T-helper 2 cell treated with Interferon-gamma antibody and Interleukin-4, amounts not matched to agents 100 ng/mL and 5 ng/mL, for 36 hours (primary cell): Measurements from ENCODE around the gene SHOC2. TPM values are rescaled to one million over a fixed set of nuclear protein-coding genes. Genes with fewer than 3 reads are reported as not detected.

Source experiments
- intact Hi-C: fragments of 100-400 bp; cut with micrococcal nuclease; formaldehyde crosslinking; loops from one replicate; pipeline ENCODE4 v1.15.1; 2023
- total RNA-seq: library from RNA; stranded (reverse); gene quantifications from 2 replicates; pipeline ENCODE4 v1.2.3, GENCODE V29; 2022

Gene SHOC2
- total RNA-seq, 1 donor from 2014 or later: 43.9 TPM

DNA sequence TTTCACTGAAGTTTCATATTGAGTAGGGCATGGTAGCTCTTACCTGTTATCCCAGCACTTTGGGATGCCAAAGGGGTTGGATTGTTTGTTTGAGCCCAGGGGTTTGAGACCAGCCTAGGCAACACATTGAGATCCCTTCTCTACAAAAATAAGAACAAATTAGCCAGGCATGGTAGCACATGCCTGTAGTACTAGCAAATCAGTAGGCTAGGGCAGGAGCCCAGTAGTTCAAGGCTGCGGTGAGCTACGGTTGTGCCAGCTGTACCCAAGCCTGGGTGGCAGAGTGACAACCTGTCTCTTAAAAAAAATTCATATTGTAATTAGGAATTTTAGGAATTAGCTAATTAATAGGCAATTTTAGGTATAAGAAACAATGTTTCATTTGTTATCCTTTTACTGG is 18.4 kb upstream of the SHOC2 start:
- intact Hi-C loops: no loop called here

DNA sequence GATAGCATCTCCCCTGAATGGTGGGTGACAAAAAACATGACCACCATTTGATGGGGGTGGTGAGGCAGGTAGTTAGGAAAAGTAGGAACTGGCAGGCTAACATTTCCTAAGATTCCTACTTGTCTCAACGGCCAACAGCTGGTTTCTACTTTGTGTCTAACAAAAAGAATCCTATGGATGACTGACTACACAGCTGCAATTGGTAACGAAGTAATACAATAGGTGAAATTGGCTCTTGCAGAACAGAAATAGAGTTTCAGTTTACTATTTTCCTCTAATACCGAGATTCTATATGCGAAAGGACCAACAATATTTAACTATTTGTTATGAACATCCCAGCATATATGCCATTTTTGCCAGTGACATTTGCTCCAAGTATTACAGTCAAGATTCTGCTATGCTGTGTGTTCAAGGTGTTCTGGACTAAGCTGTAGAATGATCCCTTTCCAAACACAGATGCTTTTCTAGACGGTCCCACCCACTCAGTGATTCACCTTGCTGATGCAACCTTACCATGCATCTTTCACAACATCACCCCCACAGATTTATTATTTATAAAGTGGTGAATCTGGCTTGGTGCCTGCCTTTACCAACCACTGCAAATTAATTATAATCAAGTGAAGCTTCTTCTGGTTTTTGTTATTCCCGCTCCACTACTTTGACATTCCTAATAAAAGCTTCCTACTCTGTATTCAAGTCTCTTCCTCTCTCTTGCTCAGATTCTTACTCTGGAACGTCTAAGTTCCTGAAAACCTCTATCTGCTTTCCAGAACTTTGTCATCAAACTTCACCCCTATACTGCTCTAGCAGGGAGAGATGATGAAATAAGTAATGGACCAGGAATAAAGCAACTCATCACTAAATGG is 17.2 kb upstream of the SHOC2 start:
- intact Hi-C loops: loop anchor here (2.0 kb wide), 1 partner anchor 17 kb away; the partner anchor contains the start of genes BBIP1 and SHOC2

DNA sequence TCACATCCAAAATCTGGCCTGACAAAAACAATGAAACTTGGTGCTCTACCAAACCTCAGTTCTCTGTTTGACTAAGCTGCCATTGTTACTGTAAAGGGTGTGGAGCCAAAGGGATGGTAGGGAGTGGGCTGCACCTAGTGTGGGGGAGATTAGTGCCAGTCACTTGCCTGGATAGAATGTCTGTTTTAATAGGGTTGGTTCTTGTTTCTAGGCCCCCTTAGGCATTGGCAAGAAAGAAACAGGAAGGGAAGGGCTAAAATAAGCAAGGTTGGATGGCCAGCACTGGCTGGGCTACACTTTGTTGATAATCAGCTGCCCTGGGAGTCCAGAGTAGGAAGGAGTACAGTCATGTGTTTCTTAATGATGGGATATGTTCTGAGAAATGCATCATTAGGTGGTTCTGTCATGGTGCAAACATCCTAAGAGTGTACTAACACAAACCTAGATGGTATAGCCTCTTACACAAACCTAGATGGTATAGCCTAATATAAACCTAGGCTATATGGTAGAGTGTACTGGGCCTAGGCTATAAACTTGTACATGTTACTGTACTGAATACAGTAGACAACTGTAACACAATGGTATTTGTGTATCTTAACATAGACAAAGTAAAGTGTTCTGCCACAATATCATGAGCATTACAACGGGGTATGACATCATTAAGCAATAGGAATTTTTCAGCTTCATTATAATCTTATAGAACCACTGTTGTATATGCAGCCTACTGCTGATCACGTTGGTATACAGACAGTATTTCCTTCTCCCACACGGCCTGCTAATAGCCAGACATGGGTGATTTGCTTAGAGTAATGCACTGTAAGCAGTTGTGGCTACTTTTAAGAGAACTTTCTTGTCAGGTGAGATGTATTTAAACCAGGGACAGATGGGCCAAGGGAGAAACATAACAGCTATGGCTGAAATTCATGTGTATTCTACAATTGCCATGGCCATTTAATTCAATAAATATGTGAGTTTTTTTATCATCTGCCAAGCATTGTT is 15.8 kb upstream of the SHOC2 start:
- intact Hi-C loops: loop anchor here (2.0 kb wide), 1 partner anchor 15 kb away; the partner anchor contains the start of genes BBIP1 and SHOC2

DNA sequence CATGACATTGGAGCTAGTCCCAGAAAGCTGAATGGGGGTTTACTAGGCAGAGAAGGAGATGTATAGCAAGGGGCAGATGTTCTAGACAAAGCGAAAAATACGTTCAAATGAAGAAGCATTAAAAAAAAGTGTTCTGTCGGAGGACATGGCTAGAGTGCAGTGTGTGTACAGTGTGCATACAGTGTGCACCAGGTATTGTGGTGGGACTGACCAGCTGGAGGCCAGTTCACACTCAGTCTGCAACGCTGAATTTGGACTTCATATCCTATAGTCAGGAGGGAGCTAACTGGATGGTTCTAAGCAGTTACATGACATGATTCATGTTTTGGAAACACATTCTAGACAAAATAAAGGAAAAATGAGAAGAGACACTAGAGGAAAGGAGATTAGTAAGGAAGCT is 9.3 kb upstream of the SHOC2 start:
- intact Hi-C loops: no loop called here

DNA sequence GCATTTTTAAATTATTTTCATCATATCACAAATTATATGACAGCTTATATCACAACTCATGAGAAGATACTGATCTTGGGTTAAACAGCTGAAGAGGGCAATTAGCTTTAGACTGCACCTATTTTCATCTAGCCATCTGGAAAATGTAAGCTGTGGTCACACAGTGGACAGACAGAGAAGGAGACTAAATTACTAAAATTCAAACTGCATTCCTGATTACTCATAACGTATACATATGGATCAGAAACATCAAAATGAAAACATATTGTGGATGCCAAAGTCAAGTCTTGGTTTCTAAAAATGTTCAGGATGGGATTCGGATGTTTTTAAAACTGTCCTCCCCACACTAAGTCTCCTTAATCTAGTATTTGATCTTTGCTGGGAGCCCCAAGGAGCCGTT is 7.0 kb upstream of the SHOC2 start:
- intact Hi-C loops: no loop called here

DNA sequence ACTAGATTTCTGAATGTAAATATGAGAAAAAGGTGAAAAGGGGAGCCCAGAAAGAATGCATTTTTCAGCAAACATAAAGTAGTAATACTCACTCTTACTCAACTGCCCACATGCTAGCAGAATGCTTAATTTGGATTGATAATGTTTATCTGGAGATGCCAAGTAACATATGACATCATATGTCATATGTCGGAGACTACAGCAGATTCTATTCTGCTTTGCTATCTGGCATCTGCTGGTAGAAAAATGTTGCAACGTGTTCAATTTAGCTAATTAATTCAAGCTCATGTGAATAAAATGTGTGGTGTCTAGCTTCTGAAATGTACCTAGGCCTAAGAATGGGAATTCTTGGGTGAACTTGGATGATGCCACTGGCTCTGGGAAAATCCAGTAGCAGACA is 5.0 kb upstream of the SHOC2 start:
- intact Hi-C loops: no loop called here

DNA sequence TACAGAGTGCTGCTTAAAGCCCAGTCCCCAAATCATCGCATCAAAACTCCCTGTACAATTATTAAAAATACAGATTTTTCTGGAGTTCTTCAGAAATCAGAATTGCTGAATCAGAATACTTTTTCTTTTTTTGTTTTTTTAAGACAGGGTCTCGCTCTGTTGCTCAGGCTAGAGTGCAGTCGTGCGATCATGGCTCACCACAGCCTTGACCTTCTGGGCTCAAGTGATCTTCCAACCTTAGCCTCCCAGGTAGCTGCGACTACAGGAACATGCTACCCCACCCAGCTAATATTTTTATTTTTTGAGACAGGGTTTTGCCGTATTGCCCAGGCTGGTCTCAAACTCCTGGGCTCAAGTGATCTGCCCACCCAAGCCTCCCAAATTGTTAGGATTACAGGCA is 4.4 kb upstream of the SHOC2 start:
- intact Hi-C loops: loop anchor here (5.0 kb wide), 1 partner anchor 688 kb away; no protein-coding TSS in a partner anchor

DNA sequence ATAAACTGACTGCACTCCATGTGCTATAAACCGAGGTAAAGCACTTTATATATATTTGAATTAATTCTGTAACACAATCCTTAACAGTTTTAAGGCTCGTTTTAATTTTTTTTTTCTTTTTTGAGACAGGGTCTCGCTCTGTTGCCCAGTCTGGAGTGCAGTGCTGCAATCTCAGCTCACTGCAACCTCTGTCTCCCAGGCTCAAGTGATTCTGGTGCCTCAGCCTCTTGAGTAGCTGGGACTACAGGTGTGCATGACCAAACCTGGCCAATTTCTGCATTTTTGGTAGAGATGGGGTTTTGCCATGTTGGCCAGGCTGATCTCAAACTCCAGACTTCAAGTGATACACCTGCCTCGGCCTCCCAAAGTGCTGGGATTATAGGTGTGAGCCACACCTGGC is 3.8 kb upstream of the SHOC2 start:
- intact Hi-C loops: loop anchor here (5.0 kb wide), 1 partner anchor 688 kb away; no protein-coding TSS in a partner anchor

DNA sequence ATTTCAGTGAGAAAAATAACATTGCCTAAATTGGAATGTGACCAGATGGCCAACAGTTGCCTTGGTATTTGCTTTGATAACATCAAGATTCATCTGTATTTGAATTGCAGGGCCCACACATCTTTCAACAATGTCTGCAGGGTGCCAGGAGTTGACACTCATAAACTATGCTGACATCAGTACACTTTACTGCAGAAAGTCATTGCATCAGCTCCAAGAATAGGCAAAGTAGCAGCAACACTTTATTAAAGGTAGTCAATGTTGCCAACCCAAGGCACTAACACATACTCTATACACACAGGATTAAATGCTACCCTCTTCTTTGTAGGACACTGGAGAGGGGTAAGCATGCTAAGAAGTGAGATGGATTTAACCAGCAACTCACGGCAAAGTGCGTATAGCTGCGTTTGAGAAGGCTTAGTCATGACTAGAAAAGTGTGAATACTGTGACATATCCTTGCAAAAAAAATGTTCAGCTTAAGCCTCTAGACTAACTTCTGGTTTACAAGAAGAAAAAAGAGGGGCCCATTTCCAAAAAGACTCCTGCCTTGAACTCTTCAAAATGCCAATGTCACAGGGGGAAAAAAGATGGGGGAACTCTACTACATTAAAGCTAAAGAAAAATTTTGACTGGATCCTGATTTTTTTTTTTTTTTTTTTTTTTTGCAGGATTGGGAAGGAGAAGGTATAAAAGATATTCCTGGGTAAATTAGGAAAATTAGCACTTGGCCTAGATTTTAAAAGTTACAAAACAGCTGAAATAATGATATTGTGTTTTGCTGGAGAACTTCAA is 2.7 kb upstream of the SHOC2 start:
- intact Hi-C loops: loop anchor here (5.0 kb wide), 1 partner anchor 689 kb away; no protein-coding TSS in a partner anchor

DNA sequence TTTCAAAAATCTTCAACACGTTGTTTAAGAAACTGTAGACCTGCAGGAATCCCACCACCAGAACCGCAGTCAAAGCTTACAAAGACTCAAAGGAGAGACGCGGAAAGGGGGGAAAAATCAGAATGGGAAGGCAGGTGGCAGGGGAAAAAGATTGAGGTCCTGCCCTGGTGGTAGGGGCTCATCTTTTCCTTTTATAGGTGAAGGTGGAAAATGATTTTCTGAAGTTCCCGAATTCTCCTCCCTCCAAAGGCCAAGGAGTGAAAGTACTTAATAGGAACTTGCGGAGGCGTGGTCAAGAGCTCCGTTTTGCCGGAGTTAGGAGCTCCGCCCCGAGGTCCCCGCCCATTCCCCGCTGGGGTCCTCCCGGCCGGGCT is 1.1 kb upstream of the SHOC2 start:
- intact Hi-C loops: loop anchor here (2.0 to 5.0 kb wide), 7 partner anchors 15 to 1529 kb away; partner anchors contain the start of genes ADD3, VTI1A and ZDHHC6

DNA sequence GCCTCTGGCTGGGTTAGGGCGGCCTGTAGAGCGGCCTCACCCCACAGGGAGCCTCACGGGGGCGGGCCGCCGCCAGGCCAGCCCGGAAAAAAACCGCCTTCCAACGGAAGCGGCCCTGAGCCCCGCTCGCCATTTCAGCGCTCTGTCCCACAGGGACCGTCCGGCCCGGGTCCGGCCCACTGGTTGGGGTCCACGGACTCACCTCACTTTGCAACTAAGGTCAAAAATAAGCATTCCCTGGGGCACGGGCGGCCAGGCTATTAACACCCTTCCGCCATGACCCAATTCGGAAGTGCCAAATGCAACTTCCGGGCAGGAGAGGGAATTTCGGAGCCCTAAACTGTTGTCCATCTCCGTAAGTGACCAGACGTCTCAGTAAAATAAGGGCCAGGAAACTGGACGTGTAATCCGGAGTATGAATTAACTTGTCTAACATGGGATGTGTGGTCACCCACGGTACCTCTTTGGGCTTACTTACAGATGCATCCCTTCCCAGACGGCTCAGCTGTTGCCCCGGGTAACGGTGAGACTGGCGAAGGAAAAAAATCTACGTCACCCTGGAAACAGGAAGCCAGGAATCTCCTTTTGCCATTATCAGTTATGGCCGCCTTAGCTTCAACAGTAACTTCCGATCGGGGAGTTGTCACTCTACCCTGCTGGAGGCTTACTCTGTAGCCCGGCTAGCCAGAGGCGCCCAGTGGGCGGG is 608 bp upstream of the SHOC2 start, which contains the start of gene BBIP1:
Gene BBIP1 (minus strand): TSS at position 538 of the 706 bp plus-strand sequence. CDS start 1,023 bp downstream, outside the sequence.
- intact Hi-C loops: loop anchor here (1.0 to 5.0 kb wide), 14 partner anchors 16 to 1528 kb away; partner anchors contain the start of genes ADD3, DUSP5, SMC3 and VTI1A

DNA sequence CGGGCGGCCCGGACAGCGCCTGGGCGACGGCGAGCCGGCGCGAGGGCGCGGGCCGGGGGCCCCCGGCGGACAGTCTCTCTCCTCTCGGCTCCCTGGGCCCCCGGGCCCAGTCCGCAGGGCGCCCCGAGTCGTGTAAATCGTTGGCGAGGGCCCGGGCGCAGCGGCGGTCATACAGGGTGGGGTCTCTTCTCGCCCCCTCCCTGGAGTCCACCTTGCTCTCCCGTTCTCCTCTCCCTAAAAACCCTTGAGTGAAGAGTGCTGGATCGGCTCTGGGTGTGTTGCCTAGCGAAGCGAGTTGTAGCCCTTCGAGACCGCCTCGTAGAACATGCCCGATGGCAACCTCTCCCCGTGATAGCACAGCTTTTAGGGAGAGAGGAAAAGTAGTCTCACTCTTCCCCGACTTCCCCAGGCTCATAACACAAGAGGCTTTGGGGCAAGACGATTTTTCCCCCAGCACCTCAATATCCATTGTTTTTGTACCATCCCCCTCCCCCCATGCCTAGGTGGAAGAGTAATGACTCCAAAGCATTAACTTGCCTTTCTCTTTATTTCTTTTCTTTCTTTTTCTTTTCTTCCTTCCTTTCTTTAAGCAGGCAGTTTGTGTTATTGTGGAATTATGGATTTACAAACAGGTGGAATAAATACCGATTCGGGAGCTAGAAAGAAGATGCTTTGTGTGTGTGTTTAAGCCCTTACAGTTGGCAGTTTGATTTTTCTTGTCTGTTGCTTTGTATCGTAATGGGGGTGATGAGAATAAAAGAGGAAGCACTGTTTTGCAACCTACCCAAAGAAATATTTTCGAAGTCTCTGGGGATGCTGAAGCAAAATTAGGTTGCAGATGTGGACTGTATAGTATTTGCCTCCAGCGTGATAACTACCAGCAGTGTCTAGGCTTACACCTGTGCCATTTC is 822 bp downstream of the SHOC2 start:
- intact Hi-C loops: loop anchor here (1.0 to 5.0 kb wide), 14 partner anchors 17 to 1527 kb away; partner anchors contain the start of genes ADD3, DUSP5, SMC3 and VTI1A

DNA sequence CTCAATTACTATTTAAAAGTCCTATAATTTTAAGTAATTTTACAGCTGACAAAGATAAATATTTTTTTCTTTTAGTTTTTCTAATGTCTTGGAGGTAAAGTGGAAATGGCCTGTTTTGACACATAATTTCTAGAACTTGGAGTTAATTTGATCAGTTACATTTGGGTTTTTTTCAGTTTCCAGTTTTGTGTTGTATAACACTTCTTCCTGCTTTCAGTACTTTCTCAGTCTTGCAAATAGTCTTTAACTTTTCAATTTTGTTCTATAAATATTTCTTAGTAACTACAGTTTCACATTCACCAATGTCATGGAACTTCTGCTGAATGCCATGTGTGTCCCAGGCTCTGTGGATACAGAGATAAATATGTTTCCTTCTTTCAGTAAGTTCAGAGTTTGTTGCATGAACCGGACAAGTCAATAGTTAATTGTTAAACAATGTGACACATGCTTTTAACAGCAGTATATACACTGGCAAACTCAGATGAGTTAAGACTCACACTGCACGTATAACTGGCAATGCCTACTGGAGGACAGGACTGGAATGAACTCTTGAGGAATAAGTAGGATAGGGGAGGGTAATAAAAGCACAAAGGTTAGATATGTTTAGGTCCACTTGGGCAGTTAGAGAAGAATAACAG is 4.6 kb downstream of the SHOC2 start:
- intact Hi-C loops: no loop called here

DNA sequence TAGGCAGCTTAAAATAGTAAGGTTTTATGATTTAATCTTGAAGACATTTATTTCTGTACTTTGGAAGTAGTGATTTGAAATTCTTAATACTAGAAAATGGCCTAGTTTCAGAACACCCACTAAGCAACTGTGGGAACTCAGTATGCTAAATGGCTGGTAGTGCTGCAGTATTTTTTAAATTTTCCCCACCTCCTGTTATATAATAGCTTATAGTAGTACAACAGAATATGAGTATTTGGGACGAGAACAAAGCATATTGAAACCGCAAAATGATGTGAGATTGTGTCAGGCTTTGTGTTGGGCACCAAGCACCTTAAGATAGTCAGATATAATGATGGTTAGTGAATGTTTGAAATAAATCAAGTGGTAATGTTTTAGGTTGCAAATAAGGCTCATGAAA is 8.1 kb downstream of the SHOC2 start:
- intact Hi-C loops: no loop called here

DNA sequence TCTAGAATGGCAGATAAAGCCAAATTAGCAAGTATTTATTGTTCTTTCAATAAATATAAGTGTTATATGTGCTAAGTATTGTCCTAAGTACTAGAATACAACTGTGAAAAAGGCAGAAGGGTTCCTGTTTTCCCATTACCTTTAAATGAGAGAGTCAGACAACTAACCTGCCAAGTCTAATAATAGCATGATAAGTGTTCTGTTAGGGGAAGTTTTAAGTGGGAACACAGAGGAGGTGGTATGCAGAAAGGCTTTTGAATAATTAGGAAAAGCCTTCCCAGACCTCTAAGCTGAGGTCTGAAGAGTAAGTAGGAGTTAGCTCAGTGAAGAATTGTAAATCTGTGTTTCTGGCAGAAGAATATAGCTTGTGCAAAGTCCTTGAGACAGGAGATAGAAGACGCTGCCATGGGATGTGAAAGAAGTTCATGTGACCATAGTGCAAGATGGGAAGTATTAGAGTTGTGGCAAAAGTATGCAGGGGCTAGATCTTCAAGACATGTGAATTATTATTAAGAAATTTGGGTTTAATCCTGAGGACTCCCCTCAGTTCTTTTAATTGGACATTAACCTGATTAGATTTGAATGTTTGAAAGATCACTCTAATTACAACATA is 12.5 kb downstream of the SHOC2 start:
- intact Hi-C loops: no loop called here

DNA sequence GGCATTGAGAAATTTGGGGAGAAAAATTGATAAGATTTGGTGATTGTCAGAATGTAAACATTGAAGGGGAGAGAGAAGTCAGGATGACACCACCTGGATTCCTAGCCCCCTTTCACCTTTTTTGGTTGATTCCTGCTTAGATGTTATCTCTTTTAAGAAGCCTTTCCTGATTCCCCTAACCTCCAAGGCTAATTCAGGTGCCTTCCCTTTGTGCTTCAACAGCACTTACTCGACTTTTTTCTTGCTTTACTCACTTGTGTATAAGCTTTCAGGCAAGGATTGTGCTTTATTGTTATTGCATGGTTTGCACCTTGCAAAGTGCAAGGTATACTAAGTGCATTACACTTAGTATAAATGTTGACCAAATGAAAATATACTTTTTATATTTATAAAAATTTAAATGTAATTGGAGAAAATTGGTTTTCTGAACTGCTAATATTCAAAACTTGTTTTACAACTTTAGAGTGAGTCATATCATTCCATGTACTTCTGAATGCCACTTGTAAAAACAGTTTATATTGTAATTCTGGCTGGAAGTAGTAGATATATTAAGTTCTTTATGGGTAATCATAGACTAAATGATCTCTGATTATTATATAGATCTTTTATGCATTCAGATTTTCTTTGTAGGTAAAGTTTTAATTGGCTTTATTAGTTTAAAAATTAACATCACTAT is 13.2 kb downstream of the SHOC2 start:
- intact Hi-C loops: no loop called here

DNA sequence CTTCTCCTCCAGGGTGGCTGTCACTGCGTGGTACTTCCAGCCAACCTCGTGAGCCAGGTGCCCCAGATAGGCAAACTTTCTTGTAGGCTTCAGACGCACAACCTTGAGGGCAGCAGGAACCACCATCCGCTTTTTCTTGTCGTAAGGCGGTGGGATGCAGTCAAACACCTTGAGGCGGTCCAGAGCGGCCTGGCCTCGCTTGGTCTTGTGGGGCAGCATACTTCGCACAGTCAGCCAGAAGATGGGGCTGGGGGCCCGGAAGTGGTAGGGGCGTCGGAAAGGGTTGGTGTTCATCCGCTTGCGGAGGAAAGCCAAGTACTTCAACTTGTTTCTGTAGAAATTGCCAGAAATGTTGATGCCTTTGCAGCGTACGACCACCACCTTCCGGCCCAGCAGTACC is 17.4 kb downstream of the SHOC2 start:
- intact Hi-C loops: no loop called here
